AG04450 (cell line): ENCODE results near the gene EEF1A2. TPM values are rescaled to one million over a fixed set of nuclear protein-coding genes. Genes with fewer than 3 reads are reported as not detected.

Experiments
- CTCF ChIA-PET: fragments of 300-600, 350-600 bp; formaldehyde crosslinking; extraction: SDS; loops from one replicate; lab custom pipeline; 2022; ENCODE audit warnings: antibody characterized with exemption, inconsistent platforms; lab: Charles Lee
- POLR2A ChIA-PET: fragments of 350-600 bp; formaldehyde crosslinking; extraction: SDS; loops from one replicate; lab custom pipeline; 2021; ENCODE audit warnings: antibody characterized with exemption, inconsistent platforms; lab: Yijun Ruan, JAX
- DNase-seq: peaks from one replicate; pipeline ENCODE4 v3.0.0-alpha.2; 2011; ENCODE audit warnings: low read depth, low spot score
- H3K27ac ChIP-seq: one replicate; pipeline ENCODE4 v1.5.1; 2012; ENCODE audit warnings: low read depth, low read length, control low read depth
- H3K27me3 ChIP-seq: one replicate; pipeline ENCODE4 v1.6.0; 2012; ENCODE audit warnings: low read length; ENCODE audit not compliant: control insufficient read depth, insufficient read depth
- H3K4me3 ChIP-seq: 2 replicates; pipeline ENCODE4 v1.5.1; 2011; ENCODE audit warnings: mild to moderate bottlenecking, low read depth, low read length, control low read depth
- H3K9me3 ChIP-seq: 2 replicates; pipeline ENCODE4 v1.5.1; 2012; ENCODE audit warnings: low read length; ENCODE audit not compliant: control insufficient read depth, insufficient read depth
- polyA plus RNA-seq: library from polyadenylated mRNA; depleted of rRNA; stranded (reverse); fragments of >200 nt; gene quantifications from 2 replicates; pipeline ENCODE4 v1.2.3, GENCODE V29; 2011; rRNA removed
- TF ChIP-seq, protein P1 (sequence below): IDR thresholded peaks from 2 replicates; pipeline ENCODE4 v1.5.1; 2011; ENCODE audit warnings: low read depth, low read length, control low read depth, inconsistent platforms

The EEF1A2 gene
- polyA plus RNA-seq, 1 experiment = 0.94 TPM

DNA sequence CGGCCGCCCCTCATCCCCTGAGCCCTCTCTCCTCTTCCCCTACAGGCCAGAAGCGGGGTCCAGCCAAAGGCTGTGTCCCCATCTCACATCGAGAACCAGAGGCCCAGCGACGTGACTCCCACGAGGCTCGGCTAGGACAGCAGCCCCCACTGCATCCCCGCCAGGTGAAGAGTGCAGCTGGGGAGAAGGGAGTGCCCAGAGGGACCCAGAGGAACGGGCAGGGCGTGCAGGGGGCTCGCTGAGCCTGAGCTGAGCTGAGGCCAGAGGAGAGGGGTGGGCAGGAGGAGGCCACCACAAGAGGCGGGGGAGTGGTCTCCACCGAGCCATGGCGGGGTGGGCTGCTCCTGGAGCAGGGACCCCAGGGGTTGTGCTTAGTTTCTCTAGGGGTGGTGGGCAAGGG is 59.0 kb downstream of the EEF1A2 start:
- Histone ChIP-seq H3K27me3 (no peaks in the 10 kb centered on the region), H3K27ac (no peak overlapping the region), H3K9me3 (peaks cover 23% of the 10 kb centered on the region), H3K4me3 (no peak overlapping the region)
- POLR2A ChIA-PET = no interaction called here
- TF ChIP-seq, protein P1, sequence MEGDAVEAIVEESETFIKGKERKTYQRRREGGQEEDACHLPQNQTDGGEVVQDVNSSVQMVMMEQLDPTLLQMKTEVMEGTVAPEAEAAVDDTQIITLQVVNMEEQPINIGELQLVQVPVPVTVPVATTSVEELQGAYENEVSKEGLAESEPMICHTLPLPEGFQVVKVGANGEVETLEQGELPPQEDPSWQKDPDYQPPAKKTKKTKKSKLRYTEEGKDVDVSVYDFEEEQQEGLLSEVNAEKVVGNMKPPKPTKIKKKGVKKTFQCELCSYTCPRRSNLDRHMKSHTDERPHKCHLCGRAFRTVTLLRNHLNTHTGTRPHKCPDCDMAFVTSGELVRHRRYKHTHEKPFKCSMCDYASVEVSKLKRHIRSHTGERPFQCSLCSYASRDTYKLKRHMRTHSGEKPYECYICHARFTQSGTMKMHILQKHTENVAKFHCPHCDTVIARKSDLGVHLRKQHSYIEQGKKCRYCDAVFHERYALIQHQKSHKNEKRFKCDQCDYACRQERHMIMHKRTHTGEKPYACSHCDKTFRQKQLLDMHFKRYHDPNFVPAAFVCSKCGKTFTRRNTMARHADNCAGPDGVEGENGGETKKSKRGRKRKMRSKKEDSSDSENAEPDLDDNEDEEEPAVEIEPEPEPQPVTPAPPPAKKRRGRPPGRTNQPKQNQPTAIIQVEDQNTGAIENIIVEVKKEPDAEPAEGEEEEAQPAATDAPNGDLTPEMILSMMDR = no peak
- CTCF ChIA-PET = no interaction called here
- no peak for DNase-seq

DNA sequence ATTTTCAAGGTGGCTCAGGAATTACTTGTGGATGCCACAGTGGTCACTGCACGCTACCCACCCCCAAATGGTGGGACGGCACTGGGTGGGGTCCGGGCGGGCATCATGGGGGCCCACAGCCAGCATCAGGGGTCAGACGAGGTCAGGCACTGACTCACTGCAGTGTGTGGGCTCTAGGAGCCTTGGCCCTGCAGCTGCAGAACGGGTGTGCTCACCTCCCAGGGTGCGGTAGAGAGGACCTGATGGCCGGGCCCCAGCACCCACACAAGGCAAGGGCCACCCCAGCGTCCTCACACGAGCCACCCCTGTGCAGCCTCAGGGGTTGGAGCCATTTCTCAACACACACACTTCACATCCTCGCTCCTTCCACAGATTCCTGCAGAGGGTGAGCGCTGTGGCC is 60.8 kb downstream of the EEF1A2 start:
- peaks cover 24% of the 10 kb centered on the region for H3K9me3 ChIP-seq
- no peak overlapping the region for H3K4me3 ChIP-seq
- no peak overlapping the region for H3K27ac ChIP-seq
- TF ChIP-seq, protein P1 = no peak
- no peak for DNase-seq
- H3K27me3 ChIP-seq = no peaks in the 10 kb centered on the region
- ChIA-PET CTCF (no interaction called here), POLR2A (no interaction called here)

Other genes with a start within 250 kb of the EEF1A2 start
- not detected in 2 replicates for gene NKAIN4, start 244.6 kb downstream of the EEF1A2 start, polyA plus RNA-seq
- 52.6 and 70.9 TPM in 2 replicates for gene ARFGAP1, start 226.3 kb downstream of the EEF1A2 start, polyA plus RNA-seq
- gene COL20A1, start 205.9 kb downstream of the EEF1A2 start, polyA plus RNA-seq = not detected in 2 replicates
- gene CHRNA4, start 137.7 kb downstream of the EEF1A2 start, polyA plus RNA-seq = not detected in 2 replicates
- gene KCNQ2, start 26.4 kb downstream of the EEF1A2 start, polyA plus RNA-seq = not detected in 2 replicates
- gene PPDPF, start 21.7 kb upstream of the EEF1A2 start, polyA plus RNA-seq = 13.5 and 21.7 TPM in 2 replicates
- 0.02 TPM in 1 of 2 replicates, not detected in the other for gene PTK6, start 38.3 kb upstream of the EEF1A2 start, polyA plus RNA-seq
- not detected in 2 replicates for gene SRMS, start 48.7 kb upstream of the EEF1A2 start, polyA plus RNA-seq
- 0.64 and 0.76 TPM in 2 replicates for gene FNDC11, start 55.1 kb upstream of the EEF1A2 start, polyA plus RNA-seq
- gene HELZ2, start 75.2 kb upstream of the EEF1A2 start, polyA plus RNA-seq = 4.6 and 7.0 TPM in 2 replicates
- 6.3 and 7.3 TPM in 2 replicates for gene GMEB2, start 128.0 kb upstream of the EEF1A2 start, polyA plus RNA-seq
- gene STMN3, start 154.3 kb upstream of the EEF1A2 start, polyA plus RNA-seq = 21.8 and 26.9 TPM in 2 replicates
- gene RTEL1, start 159.2 kb upstream of the EEF1A2 start, polyA plus RNA-seq = 11.3 and 14.6 TPM in 2 replicates
- 2.5 and 5.2 TPM in 2 replicates for gene TNFRSF6B, start 197.6 kb upstream of the EEF1A2 start, polyA plus RNA-seq
- 21.4 and 23.8 TPM in 2 replicates for gene ARFRP1, start 208.9 kb upstream of the EEF1A2 start, polyA plus RNA-seq
- 8.7 and 10.6 TPM in 2 replicates for gene ZGPAT, start 209.0 kb upstream of the EEF1A2 start, polyA plus RNA-seq
- 1.5 and 1.8 TPM in 2 replicates for gene LIME1, start 237.6 kb upstream of the EEF1A2 start, polyA plus RNA-seq
- gene SLC2A4RG, start 240.7 kb upstream of the EEF1A2 start, polyA plus RNA-seq = 26.0 and 27.6 TPM in 2 replicates